PFSK-1 (cell line): ENCODE results near the gene ZNF396.

Experiments used
- FOXP2 ChIP-seq: optimal IDR thresholded peaks from 2 replicates; pipeline ENCODE3; 2011; ENCODE audit warnings: borderline replicate concordance, control low read depth, inconsistent platforms; ENCODE audit not compliant: insufficient read depth; ENCODE audit errors: extremely low read length, extremely low read depth
- POLR2AphosphoS5 ChIP-seq: IDR thresholded peaks from 2 replicates; pipeline ENCODE4 v1.6.1; 2012; ENCODE audit warnings: low read depth, mild to moderate bottlenecking, control low read depth, low read length, moderate library complexity
- REST ChIP-seq, 2 experiments: IDR thresholded peaks; 2 replicates each; pipeline versions ENCODE4 v1.6.1 to v1.8.0; 2011 to 2012; ENCODE audit warnings: low read depth in 2 of 2, low read length in 2 of 2, control low read depth in 1 of 2, inconsistent platforms in 1 of 2, mild to moderate bottlenecking in 1 of 2, moderate library complexity in 1 of 2; ENCODE audit not compliant: insufficient read depth in 1 of 2
- SIN3A ChIP-seq: IDR thresholded peaks from 2 replicates; pipeline ENCODE4 v1.6.1; 2012; ENCODE audit warnings: mild to moderate bottlenecking, low read length, moderate library complexity, borderline replicate concordance; ENCODE audit not compliant: insufficient read depth
- TAF1 ChIP-seq: IDR thresholded peaks from 2 replicates; pipeline ENCODE4 v1.6.1; 2012; ENCODE audit warnings: low read length, control low read depth, borderline replicate concordance; ENCODE audit not compliant: insufficient read depth

ZNF396 gene

DNA sequence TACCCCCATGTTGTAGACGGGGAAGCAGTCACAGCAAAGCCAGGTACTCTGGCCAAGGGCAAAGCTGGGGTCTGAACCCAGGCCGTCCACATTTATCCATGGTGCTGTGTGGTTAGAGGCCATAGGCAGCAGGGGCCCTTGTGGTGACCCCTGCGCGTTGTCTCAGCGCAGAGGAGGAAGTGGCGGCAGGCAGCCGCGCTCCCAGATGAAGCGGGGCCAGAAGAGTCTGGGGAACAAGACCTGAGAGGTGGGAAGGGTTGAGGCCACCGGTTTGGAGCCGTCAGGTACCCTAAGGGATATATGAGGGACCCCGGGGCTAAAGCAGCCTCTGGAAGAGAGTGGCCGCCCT lies 770 bp downstream of the ZNF396 start:
- TF ChIP-seq TAF1 (no peak), FOXP2 (no peak), REST (IDR thresholded peaks at IDR 0.05; ENCODE audit: insufficient read depth in 1 of 2, low read depth in 2 of 2, low read length in 2 of 2) (no peak), SIN3A (no peak), POLR2AphosphoS5 (no peak)

GRCh38 chr18:35374708-35375107 lies 2.4 kb downstream of the ZNF396 start:
- TF ChIP-seq POLR2AphosphoS5 (no peak), FOXP2 (no peak), SIN3A (no peak), REST (IDR thresholded peaks at IDR 0.05; ENCODE audit: insufficient read depth in 1 of 2, low read depth in 2 of 2, low read length in 2 of 2) (no peak), TAF1 (no peak)

DNA sequence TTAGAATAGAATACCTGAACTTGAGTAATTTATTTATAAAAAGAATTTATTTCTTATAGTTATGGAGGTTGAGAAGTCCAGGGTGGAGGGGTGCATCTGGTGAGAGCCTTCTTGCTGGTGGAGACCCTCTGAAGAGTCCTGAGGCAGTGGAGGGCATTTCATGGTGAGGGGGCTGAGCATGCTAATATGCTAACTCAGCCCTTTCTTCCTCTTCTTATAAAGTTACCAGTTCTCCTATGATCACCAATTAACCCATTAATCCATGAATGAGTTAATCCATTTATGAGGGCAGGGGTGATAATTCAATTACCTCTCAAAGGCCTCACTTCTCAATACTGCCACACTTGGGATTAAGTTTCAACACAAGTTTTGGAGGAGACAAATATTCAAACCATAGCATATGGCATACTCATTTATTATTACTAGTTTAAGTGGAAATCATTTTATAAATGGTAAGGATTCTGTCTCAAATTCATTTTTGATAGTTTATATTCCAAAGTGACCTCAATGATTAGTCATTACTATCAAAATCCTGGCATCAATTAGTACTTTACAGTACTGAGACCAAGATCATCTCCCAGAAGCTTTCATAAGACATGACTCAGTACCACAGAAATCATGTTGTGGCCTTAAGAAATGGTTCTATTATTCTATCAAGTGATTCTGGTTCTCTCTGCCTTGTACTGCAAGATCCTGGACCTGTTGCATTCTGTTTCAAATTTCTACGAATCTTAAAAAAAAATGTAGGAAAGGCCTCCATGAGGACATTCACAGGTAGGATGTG lies 5.5 kb downstream of the ZNF396 start:
- TF ChIP-seq SIN3A (no peak), REST (IDR thresholded peaks at IDR 0.05; ENCODE audit: insufficient read depth in 1 of 2, low read depth in 2 of 2, low read length in 2 of 2) (no peak), POLR2AphosphoS5 (no peak), FOXP2 (no peak), TAF1 (no peak)

DNA sequence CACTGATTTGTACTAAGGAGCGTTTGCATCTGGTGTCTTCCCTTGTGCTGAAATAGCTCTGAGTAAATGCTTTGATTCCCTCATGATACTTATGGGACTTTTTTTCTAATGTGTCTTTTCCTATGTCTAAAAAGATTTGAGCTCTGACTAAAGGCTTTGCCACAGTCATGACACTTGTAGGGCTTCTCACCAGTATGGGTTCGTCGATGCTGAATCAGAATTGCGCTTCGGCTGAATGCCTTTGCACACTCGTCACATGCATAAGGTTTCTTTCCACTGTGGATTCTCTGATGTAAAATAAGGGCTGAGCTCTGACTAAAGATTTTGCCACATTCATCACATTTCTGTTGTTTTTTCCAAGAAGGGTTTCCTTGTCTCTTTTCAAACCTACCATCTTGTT lies 8.0 kb downstream of the ZNF396 start:
- no peak for TF ChIP-seq FOXP2
- TF ChIP-seq POLR2AphosphoS5, result no peak
- TF ChIP-seq TAF1, result no peak
- TF ChIP-seq SIN3A, result no peak
- no peak for TF ChIP-seq REST (IDR thresholded peaks at IDR 0.05; ENCODE audit: insufficient read depth in 1 of 2, low read depth in 2 of 2, low read length in 2 of 2)

GRCh38 chr18:35368595-35368994 lies 8.5 kb downstream of the ZNF396 start:
- TF ChIP-seq FOXP2, result no peak
- TF ChIP-seq TAF1, result no peak
- no peak for TF ChIP-seq REST (IDR thresholded peaks at IDR 0.05; ENCODE audit: insufficient read depth in 1 of 2, low read depth in 2 of 2, low read length in 2 of 2)
- TF ChIP-seq POLR2AphosphoS5, result no peak
- TF ChIP-seq SIN3A, result no peak
